ENCODE results near the gene CCNYL1.

GRCh38 chr2:207711750-207712530 lies 500 bp downstream of the CCNYL1 start:
- TF ChIP-seq POLR2A (IDR thresholded peaks at IDR 0.05) = no peak
- TF ChIP-seq POLR2AphosphoS5 (IDR thresholded peaks at IDR 0.05) = peak; percentile 14 to 68 (median 43)
- no peak for TF ChIP-seq CTCF (IDR thresholded peaks at IDR 0.05 in 8 of 11, conservative IDR thresholded peaks at IDR 0.05 in 3 of 11)

Data from spleen (tissue), 7 donors.